ENCODE measurements around the gene IGF2.

GRCh38 chr11:2094354-2095197, 44.6 kb downstream of the IGF2 start:
- no peak for TF ChIP-seq CTCF (IDR thresholded peaks at IDR 0.05)
- no peak for TF ChIP-seq POLR2AphosphoS5 (IDR thresholded peaks at IDR 0.05; ENCODE audit: low read depth, low read length)
- TF ChIP-seq TCF7L2 (IDR thresholded peaks at IDR 0.05; ENCODE audit: low read depth, low read length): no peak
- no peak for TF ChIP-seq REST (IDR thresholded peaks at IDR 0.05; ENCODE audit: insufficient read depth in 1 of 2, low read depth in 2 of 2, low read length in 1 of 2)
- no peak for TF ChIP-seq SIN3A (IDR thresholded peaks at IDR 0.05; ENCODE audit: borderline replicate concordance, insufficient read depth, low read depth, low read length)

All from Panc1 (cell line).